Activated CD8-positive, alpha-beta memory T cell treated with anti-CD3 and anti-CD28 coated beads, Interleukin-2, amount 50 U/mL, for 48 hours (primary cell): ENCODE results near the gene GIPR.
"Not testable (repeated sequence)": the region's sequence is repeated elsewhere in the genome, so short reads cannot be mapped to it uniquely, and the experiment has no call there.

Experiments
- DNase-seq: peaks from one replicate; pipeline ENCODE4 v3.0.0-alpha.2; 2020

The GIPR gene

GRCh38 chr19:45667620-45668341, at the start of gene GIPR:
TSS of gene GIPR (plus strand) at chr19:45668221. CDS start at chr19:45669521, 1,300 bp downstream.
- DNase-seq, result peak; percentile 85

- DNase-seq, result no peak
Observed at GRCh38 chr19:45621389-45621788, 46.6 kb upstream of the GIPR start.

GRCh38 chr19:45621976-45622503, 46.0 kb upstream of the GIPR start:
- DNase-seq, result no peak

- DNase-seq, result no peak
Observed at GRCh38 chr19:45623984-45624383, 44.0 kb upstream of the GIPR start.

- DNase-seq, result not testable (repeated sequence)
Observed at GRCh38 chr19:45628219-45628618, 39.8 kb upstream of the GIPR start.

- no peak for DNase-seq
Observed at GRCh38 chr19:45629704-45630103, 38.3 kb upstream of the GIPR start.

- DNase-seq, result no peak
Observed at GRCh38 chr19:45630463-45630862, 37.6 kb upstream of the GIPR start.

- peak; percentile 82 for DNase-seq
Observed at GRCh38 chr19:45632468-45633196, 35.4 kb upstream of the GIPR start.

- DNase-seq, result no peak
Observed at GRCh38 chr19:45636275-45636674, 31.7 kb upstream of the GIPR start.

- DNase-seq, result no peak
Observed at GRCh38 chr19:45636902-45637301, 31.1 kb upstream of the GIPR start.

GRCh38 chr19:45637890-45638667, 29.9 kb upstream of the GIPR start:
- DNase-seq, result no peak

GRCh38 chr19:45638930-45639729, 28.9 kb upstream of the GIPR start, which contains the start of gene EML2:
TSS of gene EML2 (minus strand) at chr19:45639397. CDS start at chr19:45639376, 21 bp downstream.
- peak; percentile 79 for DNase-seq

GRCh38 chr19:45640849-45641273, 27.2 kb upstream of the GIPR start:
- DNase-seq, result peak; percentile 85

- DNase-seq, result peak; percentile 92
Observed at GRCh38 chr19:45641274-45642105, 26.5 kb upstream of the GIPR start.

- peak; percentile 99 for DNase-seq
Observed at GRCh38 chr19:45643024-45643926, 24.7 kb upstream of the GIPR start.

- no peak for DNase-seq
Observed at GRCh38 chr19:45643927-45644771, 23.9 kb upstream of the GIPR start.

GRCh38 chr19:45645068-45645630, 22.9 kb upstream of the GIPR start:
- no peak for DNase-seq

GRCh38 chr19:45645631-45646344, 22.2 kb upstream of the GIPR start:
- peak; percentile 87 for DNase-seq
